Measurements from ENCODE around the gene SPANXB1.
"Not testable (repeated sequence)": the region's sequence is repeated elsewhere in the genome, so short reads cannot be mapped to it uniquely, and the experiment has no call there.

Gene SPANXB1

GRCh38 chrX:141002568-141002967 lies at the start of gene SPANXB1:
SPANXB1 (plus strand) TSS chrX:141002594; CDS start chrX:141002694, 100 bp downstream.
- DNase-seq, result not testable (repeated sequence)

- DNase-seq, result no peak
Observed at GRCh38 chrX:140967036-140967435, 35.4 kb upstream of the SPANXB1 start.

- DNase-seq, result no peak
Observed at GRCh38 chrX:140971099-140971795, 31.1 kb upstream of the SPANXB1 start.

- DNase-seq, result no peak
Observed at GRCh38 chrX:140975472-140975871, 26.9 kb upstream of the SPANXB1 start.

- no peak for DNase-seq
Observed at GRCh38 chrX:140980271-140980670, 22.1 kb upstream of the SPANXB1 start.

GRCh38 chrX:140983730-140984129 lies 18.7 kb upstream of the SPANXB1 start:
- no peak for DNase-seq

- DNase-seq, result not testable (repeated sequence)
Observed at GRCh38 chrX:141005243-141005642, 2.8 kb downstream of the SPANXB1 start.

GRCh38 chrX:141044246-141044645 lies 41.9 kb downstream of the SPANXB1 start:
- not testable (repeated sequence) for DNase-seq

GRCh38 chrX:141049878-141050277 lies 47.5 kb downstream of the SPANXB1 start:
- not testable (repeated sequence) for DNase-seq

GRCh38 chrX:141052098-141052497 lies 49.7 kb downstream of the SPANXB1 start:
- not testable (repeated sequence) for DNase-seq
